HG02884 (cell line): ENCODE data around the gene SGPL1.
"Not testable (repeated sequence)": the region's sequence is repeated elsewhere in the genome, so short reads cannot be mapped to it uniquely, and the experiment has no call there.

ENCODE experiments used
- ATAC-seq: cut with Tn5 transposase; IDR thresholded peaks from one replicate; pipeline ENCODE4 v1.9.1; 2021; ENCODE audit warnings: mild to moderate bottlenecking, moderate library complexity; ENCODE audit not compliant: unreplicated experiment

Gene SGPL1

GRCh38 chr10:70837660-70838059 is 21.9 kb downstream of the SGPL1 start:
- no peak for ATAC-seq

DNA sequence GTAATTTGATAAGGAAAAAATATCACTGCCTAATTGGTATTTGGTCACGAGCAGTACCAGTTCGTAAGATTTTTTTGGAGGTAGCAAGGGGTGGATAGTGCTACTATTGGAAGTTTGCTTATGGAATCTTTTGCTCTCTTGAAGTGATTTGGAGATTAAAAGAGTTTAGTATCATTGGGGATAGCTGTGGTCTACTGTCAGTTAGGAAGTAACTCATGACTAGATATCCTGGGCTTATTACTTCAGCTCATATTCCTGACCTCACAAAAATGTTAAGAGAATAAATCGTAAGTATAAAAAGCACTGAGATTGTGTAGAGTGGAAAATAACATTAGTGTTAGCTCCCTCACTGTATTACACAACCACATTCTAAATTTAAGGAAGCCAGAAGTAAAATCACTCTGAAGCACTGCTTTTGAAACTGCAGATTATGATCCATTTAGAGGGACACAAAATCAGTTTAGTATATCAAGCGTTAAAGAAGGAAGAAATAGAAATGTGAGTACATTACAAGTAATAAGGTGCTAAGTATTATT is 22.6 kb downstream of the SGPL1 start:
- ATAC-seq, result no peak

GRCh38 chr10:70840836-70841235 is 25.1 kb downstream of the SGPL1 start:
- no peak for ATAC-seq

DNA sequence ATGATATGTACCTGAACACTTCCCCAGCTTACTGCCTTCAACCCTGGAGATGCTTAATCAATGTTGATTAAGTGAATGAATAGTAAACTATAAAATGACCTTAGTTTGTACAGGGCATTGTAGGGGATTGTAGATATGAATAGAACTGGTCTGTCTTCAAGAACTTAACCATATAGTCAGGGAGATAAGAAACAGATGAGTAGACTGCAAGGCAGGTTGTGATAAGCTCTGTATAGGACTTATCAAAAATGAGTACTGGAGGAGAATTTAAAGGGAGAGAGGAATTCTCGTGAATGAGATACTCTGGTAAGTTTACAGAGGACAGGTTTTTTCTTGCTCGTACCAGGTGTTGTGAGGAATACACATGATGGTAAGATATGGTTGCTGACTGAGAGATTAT is 27.6 kb downstream of the SGPL1 start:
- no peak for ATAC-seq

- ATAC-seq, result no peak
Observed at GRCh38 chr10:70843776-70844489, 28.2 kb downstream of the SGPL1 start.

GRCh38 chr10:70845256-70845655 is 29.5 kb downstream of the SGPL1 start:
- no peak for ATAC-seq

DNA sequence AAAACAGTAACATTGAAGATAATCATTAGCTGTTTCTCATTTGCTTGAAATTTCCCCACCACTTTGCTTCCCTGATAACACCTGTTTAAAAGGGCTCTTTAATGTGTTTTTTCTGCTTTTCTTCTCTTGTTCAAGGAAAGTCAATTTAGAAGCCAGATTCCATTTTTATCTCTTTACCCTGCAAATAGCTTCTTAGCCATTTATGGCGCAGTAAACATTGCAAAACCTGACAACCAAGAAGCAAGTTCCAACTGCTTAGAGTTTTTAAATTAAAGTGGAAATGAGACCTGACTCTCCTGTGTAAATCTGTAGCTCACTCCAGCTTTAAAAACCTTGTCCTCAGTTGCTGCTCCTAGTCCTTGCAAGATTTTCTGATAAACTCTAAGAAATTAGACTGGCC is 30.1 kb downstream of the SGPL1 start:
- ATAC-seq, result no peak

- no peak for ATAC-seq
Observed at GRCh38 chr10:70846795-70847194, 31.0 kb downstream of the SGPL1 start.

DNA sequence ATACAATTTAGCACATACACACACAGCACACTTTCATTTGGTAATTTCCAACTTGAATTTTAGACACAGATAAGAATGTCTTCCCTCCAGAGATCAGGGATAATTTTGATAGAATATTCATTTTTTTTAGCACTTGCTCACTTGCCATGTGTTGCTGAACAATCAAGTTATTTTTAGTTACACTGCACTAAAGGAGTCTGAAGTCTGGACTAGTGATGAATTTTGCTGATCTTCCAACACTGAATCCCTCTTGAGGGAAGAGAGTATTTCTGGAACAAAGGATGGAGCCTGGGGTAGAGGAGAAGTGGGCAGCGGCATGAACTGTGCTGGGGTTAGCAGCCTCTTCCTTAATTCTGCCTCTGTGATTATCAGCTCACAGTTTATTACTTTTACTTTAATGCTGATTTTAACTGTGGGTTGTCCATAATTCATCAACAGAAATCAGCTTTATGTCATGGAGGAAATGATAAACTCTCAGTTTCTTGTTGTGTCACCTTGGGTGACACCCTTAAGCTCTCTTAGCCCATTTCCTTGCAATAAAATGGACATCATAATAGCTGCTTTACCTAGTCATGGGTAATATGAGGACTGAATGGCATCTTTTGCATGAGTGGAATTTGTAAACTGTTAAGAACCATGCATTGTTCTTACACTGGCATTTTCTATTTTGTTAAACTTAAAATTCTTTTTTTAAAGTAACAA is 32.1 kb downstream of the SGPL1 start:
- ATAC-seq, result no peak

GRCh38 chr10:70849582-70850016 is 33.9 kb downstream of the SGPL1 start:
- ATAC-seq, result no peak

- ATAC-seq, result no peak
Observed at GRCh38 chr10:70850097-70850496, 34.3 kb downstream of the SGPL1 start.

DNA sequence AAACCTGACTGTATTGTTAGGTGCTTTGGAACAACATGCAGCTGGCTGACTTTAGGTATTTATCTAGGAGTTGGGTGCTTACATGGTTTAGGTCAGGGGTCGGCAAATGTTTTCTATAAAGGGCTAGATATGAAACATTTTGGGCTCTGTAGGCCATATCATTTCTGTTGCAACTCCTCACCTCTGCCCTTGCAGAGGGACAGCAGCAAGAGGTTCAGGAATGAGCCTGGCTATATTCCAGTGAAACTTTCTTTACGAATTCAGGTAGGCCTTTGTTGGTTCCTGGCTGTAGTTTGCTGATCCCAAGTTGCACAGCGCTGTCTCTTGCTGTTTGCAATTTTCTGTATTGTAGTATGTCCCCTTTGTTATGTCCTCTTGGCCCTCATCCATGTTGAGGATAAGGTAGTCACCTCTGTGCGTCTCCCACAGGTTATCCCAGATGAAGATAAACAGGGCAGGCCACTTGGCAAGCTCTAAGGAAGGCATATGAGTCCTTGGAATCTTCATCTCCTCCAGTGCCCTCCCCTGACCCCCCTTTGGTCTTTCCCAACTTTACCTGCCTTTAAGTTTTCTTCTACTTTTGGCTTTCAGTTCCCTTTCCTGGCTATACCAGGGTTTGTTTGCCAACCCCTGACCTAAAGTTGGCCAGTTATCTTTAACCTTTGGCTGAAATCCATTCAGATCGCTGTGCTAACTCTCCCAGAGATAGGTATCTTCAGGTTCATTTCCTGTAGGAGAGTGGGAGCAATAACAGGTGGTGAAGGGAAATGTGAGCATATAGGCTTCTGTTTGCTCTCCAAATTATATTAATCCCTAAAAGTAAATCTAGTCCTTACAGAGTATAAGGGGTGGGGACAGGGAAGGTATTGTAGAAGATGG is 36.1 kb downstream of the SGPL1 start:
- ATAC-seq, result no peak

- ATAC-seq, result no peak
Observed at GRCh38 chr10:70853038-70853437, 37.3 kb downstream of the SGPL1 start.

DNA sequence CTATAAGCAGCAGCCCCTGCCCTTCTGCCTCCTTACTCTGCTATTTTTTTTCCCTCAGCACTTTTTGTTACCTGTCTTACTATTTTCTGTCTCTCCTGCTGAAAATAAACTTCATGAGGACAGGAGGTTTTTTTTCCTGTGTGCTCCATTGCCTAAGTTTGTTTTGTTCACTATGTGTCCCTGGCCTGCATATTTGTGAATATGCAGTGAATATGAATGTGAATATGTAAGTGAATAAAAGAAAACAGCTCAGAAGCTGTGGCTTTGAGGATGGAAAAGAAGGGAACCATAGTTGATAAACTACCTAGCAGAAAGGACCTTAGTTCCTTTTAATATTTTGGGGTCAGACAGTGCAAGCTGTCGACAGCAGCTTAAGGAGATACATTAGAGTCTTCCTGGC is 37.7 kb downstream of the SGPL1 start:
- no peak for ATAC-seq

DNA sequence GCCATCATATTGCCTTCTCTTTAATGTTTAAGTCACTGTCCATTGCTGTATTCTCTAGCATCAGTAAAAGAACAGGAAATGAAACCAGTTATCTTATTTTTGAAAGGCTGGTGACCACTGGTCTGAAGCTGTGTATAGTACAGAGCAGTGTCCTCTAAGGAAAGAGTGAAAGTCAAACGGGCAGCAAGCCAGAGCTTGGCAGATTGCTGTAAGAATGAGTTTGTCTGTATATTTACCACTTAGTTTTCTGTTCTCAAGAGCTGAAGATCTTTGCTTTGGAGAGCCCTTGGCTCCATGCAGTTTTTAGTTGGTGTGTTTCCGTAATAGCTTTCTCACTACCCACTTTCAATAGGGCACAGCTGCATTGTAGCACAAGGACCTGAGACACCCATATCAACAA is 40.7 kb downstream of the SGPL1 start:
- ATAC-seq, result no peak

GRCh38 chr10:70858759-70859158 is 43.0 kb downstream of the SGPL1 start:
- ATAC-seq, result no peak

DNA sequence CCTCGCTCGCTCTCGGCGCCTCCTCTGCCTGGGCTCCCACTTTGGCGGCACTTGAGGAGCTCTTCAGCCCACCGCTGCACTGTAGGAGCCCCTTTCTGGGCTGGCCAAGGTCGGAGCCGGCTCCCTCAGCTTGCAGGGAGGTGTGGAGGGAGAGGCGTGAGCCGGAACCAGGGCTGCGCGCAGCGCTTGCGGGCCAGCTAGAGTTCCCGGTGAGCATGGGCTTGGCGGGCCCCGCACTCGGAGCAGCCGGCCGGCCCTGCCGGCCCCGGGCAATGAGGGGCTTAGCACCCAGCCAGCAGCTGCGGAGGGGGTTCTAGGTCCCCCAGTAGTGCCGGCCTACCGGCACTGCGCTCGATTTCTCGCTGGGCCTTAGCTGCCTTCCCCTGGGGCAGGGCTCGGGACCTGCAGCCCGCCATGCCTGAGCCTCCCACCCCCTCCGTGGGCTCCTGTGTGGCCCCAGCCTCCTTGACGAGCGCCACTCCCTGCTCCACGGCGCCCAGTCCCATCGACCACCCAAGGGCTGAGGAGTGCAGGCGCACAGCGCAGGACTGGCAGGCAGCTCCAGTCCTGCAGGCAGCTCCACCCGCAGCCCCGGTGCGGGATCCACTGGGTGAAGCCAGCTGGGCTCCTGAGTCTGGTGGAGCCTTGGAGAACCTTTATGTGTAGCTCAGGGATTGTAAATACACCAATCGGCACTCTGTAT is 45.9 kb downstream of the SGPL1 start:
- not testable (repeated sequence) for ATAC-seq

- ATAC-seq, result no peak
Observed at GRCh38 chr10:70863470-70864160, 47.9 kb downstream of the SGPL1 start.

DNA sequence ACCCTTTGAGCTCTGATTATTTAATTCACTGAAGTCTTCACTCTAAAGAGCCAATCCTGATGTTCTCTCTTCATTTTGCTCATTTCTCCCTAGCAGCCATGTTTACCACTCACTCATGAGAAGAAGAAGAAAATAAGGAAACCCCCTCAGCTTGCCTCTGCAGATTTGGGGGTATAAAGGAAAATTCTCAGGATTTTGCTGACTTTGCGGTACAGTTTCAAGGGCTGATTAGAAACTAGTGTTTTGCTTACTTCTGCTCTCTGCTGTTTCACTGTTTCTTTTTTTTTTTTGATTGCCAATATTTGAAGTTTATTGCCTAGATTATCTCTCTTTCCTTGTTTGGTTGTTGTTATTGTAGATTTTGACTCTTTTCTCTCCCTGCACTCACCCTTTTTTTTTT is 49.2 kb downstream of the SGPL1 start:
- no peak for ATAC-seq

GRCh38 chr10:70866424-70866823 is 50.7 kb downstream of the SGPL1 start:
- no peak for ATAC-seq
